H9 (cell line): ENCODE data around the gene PDE3B. TPM values are rescaled to one million over a fixed set of nuclear protein-coding genes. Genes with fewer than 3 reads are reported as not detected.

Experiments
- DNase-seq: peaks from one replicate; pipeline ENCODE4 v3.0.0-alpha.2; 2017
- H2AFZ ChIP-seq: one replicate; pipeline ENCODE4 v1.6.1; 2013; ENCODE audit warnings: mild to moderate bottlenecking, low read length, control low read depth, moderate library complexity
- H2AK5ac ChIP-seq: 2 replicates; pipeline ENCODE4 v1.6.1; 2013; ENCODE audit warnings: low read length, control low read depth, mixed read lengths; ENCODE audit not compliant: insufficient read length
- H2BK120ac ChIP-seq: one replicate; pipeline ENCODE4 v1.6.1; 2013; ENCODE audit warnings: low read depth, mild to moderate bottlenecking, low read length, control low read depth, inconsistent platforms; ENCODE audit not compliant: poor library complexity, severe bottlenecking
- H2BK12ac ChIP-seq: 2 replicates; pipeline ENCODE4 v1.6.1; 2013; ENCODE audit warnings: low read length, control low read depth, mixed read lengths, low read depth; ENCODE audit not compliant: insufficient read length
- H2BK15ac ChIP-seq: 2 replicates; pipeline ENCODE4 v1.6.1; 2013; ENCODE audit warnings: low read depth, low read length, control low read depth
- H2BK20ac ChIP-seq: one replicate; pipeline ENCODE4 v1.6.1; 2013; ENCODE audit warnings: low read depth, mild to moderate bottlenecking, low read length, control low read depth, inconsistent platforms; ENCODE audit not compliant: poor library complexity, severe bottlenecking
- H2BK5ac ChIP-seq: 2 replicates; pipeline ENCODE4 v1.6.1; 2013; ENCODE audit warnings: low read length, control low read depth, mixed read lengths; ENCODE audit not compliant: insufficient read length
- H3K14ac ChIP-seq: 2 replicates; pipeline ENCODE4 v1.6.1; 2013; ENCODE audit warnings: low read length, control low read depth; ENCODE audit not compliant: insufficient read depth
- H3K18ac ChIP-seq: 2 replicates; pipeline ENCODE4 v1.6.1; 2013; ENCODE audit warnings: low read depth, mild to moderate bottlenecking, mixed read lengths, low read length, control low read depth; ENCODE audit not compliant: insufficient read length
- H3K23ac ChIP-seq: 2 replicates; pipeline ENCODE4 v1.6.1; 2013; ENCODE audit warnings: low read length, control low read depth, mixed read lengths, low read depth; ENCODE audit not compliant: insufficient read length
- H3K23me2 ChIP-seq: 2 replicates; pipeline ENCODE4 v1.6.1; 2013; ENCODE audit warnings: low read depth, mild to moderate bottlenecking, mixed read lengths, low read length, control low read depth; ENCODE audit not compliant: insufficient read length, poor library complexity, severe bottlenecking
- H3K27ac ChIP-seq: 2 replicates; pipeline ENCODE4 v1.5.1; 2013; ENCODE audit warnings: low read length, control low read depth, mixed read lengths, low read depth; ENCODE audit not compliant: insufficient read length
- H3K27me3 ChIP-seq: 2 replicates; pipeline ENCODE4 v1.6.1; 2013; ENCODE audit warnings: low read length, control low read depth, inconsistent platforms; ENCODE audit not compliant: insufficient read depth
- H3K4ac ChIP-seq: 2 replicates; pipeline ENCODE4 v1.6.1; 2013; ENCODE audit warnings: low read depth, mild to moderate bottlenecking, control low read depth, inconsistent platforms, low read length, moderate library complexity
- H3K4me1 ChIP-seq: 2 replicates; pipeline ENCODE4 v1.6.1; 2013; ENCODE audit warnings: low read length, control low read depth, inconsistent platforms; ENCODE audit not compliant: insufficient read depth
- H3K4me2 ChIP-seq: 2 replicates; pipeline ENCODE4 v1.6.1; 2013; ENCODE audit warnings: low read length, control low read depth, mixed read lengths; ENCODE audit not compliant: insufficient read length, insufficient read depth
- H3K56ac ChIP-seq: 2 replicates; pipeline ENCODE4 v1.6.1; 2013; ENCODE audit warnings: low read depth, mild to moderate bottlenecking, mixed read lengths, low read length, control low read depth; ENCODE audit not compliant: insufficient read length
- H3K79me1 ChIP-seq: 2 replicates; pipeline ENCODE4 v1.6.1; 2013; ENCODE audit warnings: low read depth, mild to moderate bottlenecking, moderate library complexity, low read length, control low read depth, inconsistent platforms; ENCODE audit not compliant: insufficient read depth, poor library complexity, severe bottlenecking
- H3K79me2 ChIP-seq: 2 replicates; pipeline ENCODE4 v1.6.1; 2013; ENCODE audit warnings: low read length, control low read depth, inconsistent platforms; ENCODE audit not compliant: insufficient read depth
- H3K9ac ChIP-seq: 2 replicates; pipeline ENCODE4 v1.6.1; 2013; ENCODE audit warnings: low read length, control low read depth, mixed read lengths; ENCODE audit not compliant: insufficient read length; ENCODE audit errors: extremely low read depth
- H3K9me3 ChIP-seq: one replicate; pipeline ENCODE4 v1.6.1; 2013; ENCODE audit warnings: low read depth, low read length, inconsistent platforms; ENCODE audit not compliant: control insufficient read depth
- H3T11ph ChIP-seq: one replicate; pipeline ENCODE4 v1.6.1; 2013; ENCODE audit warnings: mild to moderate bottlenecking, low read length, control low read depth, inconsistent platforms
- H4K20me1 ChIP-seq: one replicate; pipeline ENCODE4 v1.6.1; 2013; ENCODE audit not compliant: control insufficient read depth, insufficient read length, insufficient read depth
- H4K5ac ChIP-seq: 2 replicates; pipeline ENCODE4 v1.6.1; 2013; ENCODE audit warnings: low read depth, mild to moderate bottlenecking, mixed read lengths, low read length, control low read depth; ENCODE audit not compliant: insufficient read length
- H4K8ac ChIP-seq: replicated peaks from 2 replicates; pipeline ENCODE4 v1.6.1; 2013; ENCODE audit warnings: low read length, control low read depth, mixed read lengths, low read depth; ENCODE audit not compliant: insufficient read length
- H4K91ac ChIP-seq: 2 replicates; pipeline ENCODE4 v1.6.1; 2013; ENCODE audit warnings: low read depth, mild to moderate bottlenecking, moderate library complexity, mixed read lengths, low read length, control low read depth; ENCODE audit not compliant: insufficient read length
- H3K27ac Mint-ChIP-seq, 3 experiments: 2 replicates in 2 of 3; 3 replicates in 1 of 3; pipeline ENCODE4 v1.8.0; 2020 to 2021; ENCODE audit warnings: mixed read lengths in 3 of 3, mild to moderate bottlenecking in 1 of 3, moderate library complexity in 1 of 3
- H3K27me3 Mint-ChIP-seq: 2 replicates; pipeline ENCODE4 v1.8.0; 2021; ENCODE audit warnings: low read depth, mild to moderate bottlenecking, moderate library complexity, mixed read lengths
- H3K36me3 Mint-ChIP-seq, 3 experiments: 2 replicates in 2 of 3; 3 replicates in 1 of 3; pipeline ENCODE4 v1.8.0; 2020 to 2021; ENCODE audit warnings: low read depth in 3 of 3, mixed read lengths in 3 of 3; ENCODE audit not compliant: insufficient read depth in 1 of 3
- H3K4me1 Mint-ChIP-seq, 2 experiments: 2 replicates each; pipeline ENCODE4 v1.8.0; 2020; ENCODE audit warnings: mixed read lengths in 2 of 2
- H3K4me3 Mint-ChIP-seq, 2 experiments: 2 replicates in 1 of 2; 3 replicates in 1 of 2; pipeline ENCODE4 v1.8.0; 2020 to 2021; ENCODE audit warnings: mild to moderate bottlenecking in 2 of 2, mixed read lengths in 2 of 2, moderate library complexity in 1 of 2
- H3K9me3 Mint-ChIP-seq, 2 experiments: 2 replicates in 1 of 2; 3 replicates in 1 of 2; pipeline ENCODE4 v1.8.0; 2020; ENCODE audit warnings: mild to moderate bottlenecking in 2 of 2, mixed read lengths in 2 of 2, moderate library complexity in 1 of 2
- WGBS: extraction: QIAGEN DNeasy Blood & Tissue Kit; methylation state at CpG from one replicate; pipeline ENCODE4 v1.1.7; 2013; ENCODE audit warnings: missing lambda C conversion rate, low lambda C conversion rate, mixed read lengths; ENCODE audit not compliant: insufficient read length; ENCODE audit errors: extremely low coverage; 5-methylcytosine and 5-hydroxymethylcytosine counted together
- total RNA-seq: library from RNA; stranded (reverse); gene quantifications from 2 replicates; pipeline ENCODE4 v1.2.1, GENCODE V29; 2021
- TF ChIP-seq, protein P1 (sequence below): fragments of 200-600 bp; sonication (generic); conservative IDR thresholded peaks from 3 replicates; pipeline ENCODE4 v1.8.0; 2021; ENCODE audit warnings: antibody characterized with exemption, mild to moderate bottlenecking

The PDE3B gene
- total RNA-seq, 1 experiment from 2014 or later, result 6.6 TPM

DNA sequence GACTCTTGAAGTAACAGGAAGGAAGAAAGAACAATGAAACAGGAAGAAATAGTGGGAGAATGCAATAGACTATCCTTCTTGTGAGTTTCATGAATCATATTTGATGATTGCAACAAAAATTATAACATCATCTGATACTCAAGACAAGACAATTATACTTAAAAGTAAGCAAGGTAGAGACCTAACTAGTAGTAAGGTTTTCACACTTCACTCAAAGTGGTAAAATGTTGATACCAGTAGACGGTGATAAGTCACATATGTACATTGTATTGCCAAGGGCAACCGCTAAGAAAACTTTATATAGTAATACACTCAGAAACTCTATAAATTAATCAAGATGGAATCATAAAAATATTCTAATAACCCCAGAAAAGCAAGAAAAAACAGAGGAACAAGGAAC, 140.6 kb downstream of the PDE3B start:
- Histone ChIP-seq H3K18ac (no peak overlapping the region), H3K9me3 (no peaks in the 10 kb centered on the region), H3K4me1 (no peaks in the 10 kb centered on the region), H3K4me2 (no peak overlapping the region), H3T11ph (no peak overlapping the region), H4K5ac (no peak overlapping the region), H3K9ac (no peak overlapping the region), H3K56ac (no peak overlapping the region), H3K23ac (no peak overlapping the region), H3K4ac (no peak overlapping the region), H2BK15ac (no peak overlapping the region), H3K23me2 (no peaks in the 10 kb centered on the region), H4K8ac (no peak overlapping the region), H2AFZ (no peak overlapping the region), H4K91ac (no peak overlapping the region), H3K14ac (no peak overlapping the region), H3K79me1 (no peaks in the 10 kb centered on the region), H3K27ac (no peak overlapping the region), H2BK5ac (no peak overlapping the region), H2BK20ac (no peak overlapping the region), H2AK5ac (no peak overlapping the region), H3K79me2 (no peaks in the 10 kb centered on the region), H2BK12ac (no peak overlapping the region), H4K20me1 (no peaks in the 10 kb centered on the region), H3K27me3 (no peaks in the 10 kb centered on the region), H2BK120ac (no peak overlapping the region)
- H3K27ac Mint-ChIP-seq, result no peak overlapping the region
- peaks cover 6 to 13% of the 10 kb centered on the region in 2 experiments; a peak in 4 of 5 replicates for H3K9me3 Mint-ChIP-seq
- H3K27me3 Mint-ChIP-seq, result no peaks in the 10 kb centered on the region
- WGBS, result no CpG with 5 or more reads among the region's 2 CpGs
- no peak for DNase-seq
- no peaks in the 10 kb centered on the region for H3K4me1 Mint-ChIP-seq
- H3K4me3 Mint-ChIP-seq, result no peak overlapping the region
- TF ChIP-seq, protein P1, sequence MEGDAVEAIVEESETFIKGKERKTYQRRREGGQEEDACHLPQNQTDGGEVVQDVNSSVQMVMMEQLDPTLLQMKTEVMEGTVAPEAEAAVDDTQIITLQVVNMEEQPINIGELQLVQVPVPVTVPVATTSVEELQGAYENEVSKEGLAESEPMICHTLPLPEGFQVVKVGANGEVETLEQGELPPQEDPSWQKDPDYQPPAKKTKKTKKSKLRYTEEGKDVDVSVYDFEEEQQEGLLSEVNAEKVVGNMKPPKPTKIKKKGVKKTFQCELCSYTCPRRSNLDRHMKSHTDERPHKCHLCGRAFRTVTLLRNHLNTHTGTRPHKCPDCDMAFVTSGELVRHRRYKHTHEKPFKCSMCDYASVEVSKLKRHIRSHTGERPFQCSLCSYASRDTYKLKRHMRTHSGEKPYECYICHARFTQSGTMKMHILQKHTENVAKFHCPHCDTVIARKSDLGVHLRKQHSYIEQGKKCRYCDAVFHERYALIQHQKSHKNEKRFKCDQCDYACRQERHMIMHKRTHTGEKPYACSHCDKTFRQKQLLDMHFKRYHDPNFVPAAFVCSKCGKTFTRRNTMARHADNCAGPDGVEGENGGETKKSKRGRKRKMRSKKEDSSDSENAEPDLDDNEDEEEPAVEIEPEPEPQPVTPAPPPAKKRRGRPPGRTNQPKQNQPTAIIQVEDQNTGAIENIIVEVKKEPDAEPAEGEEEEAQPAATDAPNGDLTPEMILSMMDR, result no peak
- H3K36me3 Mint-ChIP-seq, result peaks cover 0 to 6% (median 0%) of the 10 kb centered on the region in 3 experiments; a peak in 2 of 7 replicates
